GM18498 (cell line): ENCODE measurements around the gene TMEM273.

Experiments used
- ATAC-seq: cut with Tn5 transposase; IDR thresholded peaks from one replicate; pipeline ENCODE4 v1.9.1; 2021; ENCODE audit warnings: mild to moderate bottlenecking, moderate library complexity; ENCODE audit not compliant: unreplicated experiment

The TMEM273 gene, protein sequence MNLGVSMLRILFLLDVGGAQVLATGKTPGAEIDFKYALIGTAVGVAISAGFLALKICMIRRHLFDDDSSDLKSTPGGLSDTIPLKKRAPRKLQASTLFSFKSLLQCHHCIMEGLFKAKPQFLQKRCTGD

DNA sequence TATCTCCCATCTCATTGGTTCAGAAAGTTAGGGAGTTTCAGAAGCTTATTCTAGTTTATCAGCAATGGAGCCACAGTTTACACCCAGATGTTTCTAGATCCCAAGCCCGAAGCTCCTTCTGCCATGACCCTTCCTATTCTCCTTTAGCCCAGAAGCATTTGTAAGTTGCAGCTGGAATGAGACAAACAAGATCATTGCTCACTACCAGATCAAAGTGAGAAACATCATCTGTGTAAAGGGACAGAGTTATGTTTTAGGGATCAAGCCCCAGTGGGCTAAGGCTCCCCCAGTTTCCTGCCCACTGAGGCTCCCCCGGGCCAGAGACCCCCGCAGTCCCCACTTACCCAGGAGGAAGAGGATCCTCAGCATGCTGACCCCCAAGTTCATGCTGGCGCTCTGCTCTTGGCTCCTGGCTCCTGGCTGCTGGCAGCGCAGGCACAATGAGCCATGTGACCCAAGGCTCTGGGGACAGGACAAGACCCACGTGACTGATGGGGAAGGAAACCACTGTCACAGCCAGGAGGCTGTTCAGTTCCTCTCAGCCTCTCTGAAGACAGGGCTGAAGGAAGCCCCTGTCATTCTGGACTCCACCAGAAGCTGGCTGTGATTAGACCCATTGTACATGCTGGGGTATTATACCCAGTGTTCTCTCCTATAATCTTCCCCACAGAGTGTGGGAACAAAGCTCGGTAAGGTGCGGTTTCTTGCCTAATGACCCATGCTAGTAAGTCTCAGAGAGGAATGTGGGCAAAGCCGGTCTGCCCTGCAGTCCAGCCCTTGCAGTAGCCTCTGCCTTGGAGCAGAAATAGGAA lies at the start of gene TMEM273:
Gene TMEM273, minus strand, starts transcription at position 442 of the 812 bp plus-strand sequence. Its CDS starts 55 bp downstream, at position 387.
- ATAC-seq: peak; percentile 70

DNA sequence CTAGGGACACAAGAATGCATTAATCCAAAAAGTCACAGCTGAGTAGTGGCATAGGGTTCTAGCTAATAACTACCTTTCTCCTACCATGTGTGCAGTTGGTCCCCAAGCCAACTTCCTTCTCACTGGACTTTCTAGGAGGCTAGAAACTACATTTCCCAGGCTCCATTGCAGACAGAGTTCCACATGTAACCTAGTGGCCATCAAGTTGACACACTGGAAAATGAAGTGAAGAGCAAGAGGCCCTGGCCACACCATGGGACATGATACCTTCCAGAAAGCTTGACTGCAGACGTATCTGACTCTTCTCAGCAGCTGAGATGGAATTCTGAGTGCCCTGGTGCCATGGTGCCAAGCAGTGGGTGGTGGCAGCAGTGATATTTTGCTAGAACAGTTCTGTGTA lies 49.8 kb upstream of the TMEM273 start:
- ATAC-seq: no peak

DNA sequence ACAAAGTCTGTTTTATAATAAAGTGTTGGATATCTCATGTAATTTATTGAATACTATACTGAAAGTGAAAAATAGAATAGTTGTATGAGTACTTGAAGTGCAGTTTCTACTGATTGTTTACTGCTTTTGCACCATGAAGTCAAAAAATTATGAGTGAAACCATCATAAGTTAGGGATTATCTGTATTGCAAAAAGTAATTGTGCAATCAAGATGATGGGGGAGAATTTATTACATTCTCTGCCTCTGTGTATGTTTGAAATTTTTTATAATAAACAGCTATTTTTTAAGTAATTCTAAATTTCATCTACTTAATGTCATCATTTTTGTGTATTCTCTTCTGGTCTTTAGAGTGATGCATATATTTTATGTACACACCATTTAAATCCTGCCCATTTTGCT lies 47.2 kb upstream of the TMEM273 start:
- ATAC-seq: no peak

DNA sequence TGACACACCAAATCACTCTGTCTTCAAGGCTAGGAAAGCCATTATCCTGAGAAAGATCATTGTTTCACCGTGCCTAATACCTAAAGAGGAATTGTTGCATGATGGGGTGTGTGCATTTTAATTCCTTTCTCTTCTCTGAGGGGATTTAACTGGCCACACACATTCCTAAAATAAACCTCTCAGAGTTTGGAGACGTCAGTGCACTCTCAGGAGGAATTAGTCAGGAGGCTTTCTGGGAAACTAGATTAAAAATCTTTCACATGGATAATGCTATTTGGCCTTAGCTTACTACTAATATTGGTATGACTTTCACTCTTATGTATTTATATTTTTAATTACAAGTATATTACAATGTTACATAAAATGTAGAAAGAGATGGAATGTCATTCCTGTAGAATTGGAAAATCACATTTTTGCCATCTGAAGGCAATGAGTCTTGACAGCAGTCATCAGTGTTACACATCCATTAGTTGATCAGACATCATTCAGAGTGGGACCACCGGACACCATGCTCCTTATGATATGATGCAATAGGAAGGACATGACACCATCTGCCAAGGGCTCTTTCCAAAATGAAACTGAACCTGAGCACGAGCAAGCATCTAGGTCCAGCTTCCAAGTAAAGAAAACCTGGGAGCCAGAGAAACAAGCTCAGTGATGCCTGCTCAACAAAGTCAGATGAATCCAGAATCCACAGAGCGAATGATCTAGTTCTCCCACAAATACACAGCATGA lies 43.1 kb upstream of the TMEM273 start:
- ATAC-seq: no peak

DNA sequence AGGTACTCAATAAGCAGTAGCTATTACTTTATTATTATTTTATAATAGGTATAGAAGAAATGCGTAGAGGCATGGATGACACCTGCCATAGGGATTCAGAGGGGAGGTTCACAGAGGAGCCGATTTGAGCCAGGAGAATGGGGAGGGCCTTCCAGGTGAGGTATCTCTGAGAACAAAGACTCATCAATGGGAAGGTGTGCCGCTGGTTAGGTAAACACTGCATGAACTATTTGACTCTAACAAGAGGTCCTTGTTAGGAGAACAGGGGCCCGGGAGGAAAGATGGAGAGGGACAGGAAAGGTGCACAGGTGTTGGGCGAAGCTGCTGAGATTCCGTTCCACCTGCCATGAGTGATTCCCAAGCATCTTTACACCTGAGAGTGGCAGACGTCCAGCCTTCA lies 41.8 kb upstream of the TMEM273 start:
- ATAC-seq: no peak

DNA sequence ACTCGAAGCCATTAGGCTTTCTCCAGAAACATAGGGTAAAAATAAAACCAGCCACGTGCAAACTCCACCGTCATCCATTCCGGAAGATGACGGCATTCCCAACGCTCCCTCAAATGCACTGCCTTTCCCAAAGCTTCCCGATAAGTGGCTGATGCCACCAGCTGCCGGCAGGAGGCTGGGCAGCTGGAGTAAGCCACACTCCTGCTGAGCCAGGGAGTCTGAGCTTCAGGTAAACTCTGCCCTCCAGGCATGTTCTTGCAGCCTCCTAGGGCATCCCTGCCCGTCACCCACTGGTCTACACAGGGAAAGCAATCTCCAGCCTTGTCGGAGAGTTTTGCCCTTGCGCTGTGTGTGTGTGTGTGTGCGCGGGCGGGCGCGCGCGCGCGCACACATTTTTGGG lies 40.5 kb upstream of the TMEM273 start:
- no peak for ATAC-seq

DNA sequence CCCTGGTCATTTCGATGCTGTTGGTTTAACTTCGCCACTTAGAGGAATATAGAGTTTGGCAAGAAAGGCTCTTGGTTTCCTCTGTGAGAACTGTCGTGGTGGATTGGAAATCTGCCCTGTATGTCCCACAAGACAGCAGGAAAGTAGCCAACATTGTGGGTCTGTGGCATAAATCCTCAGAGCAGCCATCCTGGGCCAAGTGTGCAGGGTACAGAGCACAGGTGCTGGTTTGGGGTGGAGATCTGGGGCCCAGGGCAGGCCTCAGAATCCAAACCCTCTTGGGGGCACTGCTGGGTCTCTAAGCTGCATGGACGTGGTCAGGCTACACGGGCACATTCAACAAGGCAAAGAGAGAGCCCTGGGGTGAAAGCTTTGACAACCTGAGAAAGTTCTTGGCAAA lies 39.2 kb upstream of the TMEM273 start:
- ATAC-seq: no peak

DNA sequence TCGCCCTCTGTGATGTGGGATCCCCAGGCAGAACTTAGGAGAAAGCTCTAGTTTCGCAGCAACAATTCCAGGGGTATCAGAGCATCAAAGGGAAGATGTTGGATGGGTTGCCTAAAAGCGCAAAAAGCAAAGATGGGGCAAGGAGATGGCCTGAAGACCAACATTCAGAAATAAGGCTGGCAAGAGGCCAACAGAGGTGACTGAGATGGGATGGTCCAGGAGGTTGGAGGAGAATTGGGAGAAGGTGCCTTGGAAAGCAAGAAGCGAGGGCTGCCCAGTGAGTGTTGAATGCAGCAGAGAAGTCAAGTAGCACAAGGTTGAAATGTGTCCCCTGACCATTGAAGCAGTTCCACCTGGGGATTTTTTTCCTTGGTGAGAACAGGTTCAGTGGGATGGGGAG lies 38.4 kb upstream of the TMEM273 start:
- no peak for ATAC-seq

DNA sequence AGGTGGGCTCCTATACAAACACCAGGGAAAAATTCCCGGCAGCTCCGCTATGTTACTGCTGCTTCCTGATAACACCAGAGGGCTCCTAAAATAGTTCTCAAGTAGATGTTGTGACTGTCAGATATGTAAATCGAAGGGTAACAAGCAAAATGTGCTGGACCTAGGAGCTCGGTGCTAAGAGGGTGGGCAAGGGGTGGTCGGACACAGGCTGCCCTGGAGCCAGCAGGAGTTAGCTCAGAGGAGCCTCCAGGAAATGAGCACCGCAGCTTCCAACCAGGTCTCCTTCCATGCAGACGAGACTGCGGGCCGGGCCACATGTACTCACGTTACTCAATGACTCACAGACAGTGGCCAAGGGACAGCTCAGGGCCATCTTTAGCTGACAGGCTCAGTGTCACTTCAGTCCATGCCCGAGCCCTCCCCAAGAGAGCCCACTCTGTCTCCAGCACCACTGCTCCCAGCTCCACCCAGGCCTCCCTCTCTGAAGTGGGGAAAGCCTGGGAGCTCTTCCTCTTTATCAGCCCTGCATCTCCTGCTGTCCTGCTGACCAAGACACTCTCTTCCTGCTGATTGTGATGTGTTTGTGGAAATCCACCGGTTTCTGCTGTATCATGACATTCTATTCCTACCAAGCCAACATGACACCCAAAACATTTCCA lies 37.2 kb upstream of the TMEM273 start:
- ATAC-seq: no peak

DNA sequence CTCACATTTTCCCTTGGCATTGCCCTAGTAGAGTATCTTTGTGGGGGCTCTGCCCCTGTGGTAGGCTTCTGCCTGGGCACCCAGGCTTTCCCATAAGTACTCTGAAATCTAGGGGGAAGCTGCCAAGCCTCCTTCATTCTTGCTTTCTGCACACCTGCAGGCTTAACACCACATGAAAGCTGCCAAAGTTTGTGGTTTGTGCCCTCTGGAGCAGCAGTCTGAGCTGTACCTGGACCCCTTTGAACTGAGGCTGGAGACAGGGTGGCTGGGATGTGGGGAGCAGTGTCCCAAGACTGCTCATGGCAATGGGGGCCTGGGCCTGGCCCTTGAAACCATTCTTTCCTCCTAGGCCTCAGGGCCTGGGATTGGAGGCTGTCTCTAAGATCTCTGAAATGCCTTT lies 35.0 kb upstream of the TMEM273 start:
- ATAC-seq: no peak

DNA sequence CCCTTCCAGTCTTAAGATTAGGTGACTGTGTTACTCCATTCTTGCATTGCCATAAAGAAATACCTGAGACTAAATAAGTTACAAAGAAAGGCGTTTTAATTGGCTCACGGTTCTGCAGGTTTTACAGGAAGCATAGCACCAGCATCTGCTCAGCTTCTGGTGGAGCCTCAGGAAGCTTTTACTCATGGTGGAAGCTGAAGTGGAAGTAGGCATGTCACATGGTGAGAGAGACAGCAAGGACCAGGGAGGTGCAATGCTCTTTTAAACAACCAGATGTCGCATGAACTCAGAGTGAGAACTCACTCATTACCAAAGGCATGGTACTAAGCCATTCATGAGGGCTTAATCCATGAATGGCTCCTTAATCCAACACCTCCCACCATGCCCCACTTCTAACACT lies 34.0 kb upstream of the TMEM273 start:
- no peak for ATAC-seq

DNA sequence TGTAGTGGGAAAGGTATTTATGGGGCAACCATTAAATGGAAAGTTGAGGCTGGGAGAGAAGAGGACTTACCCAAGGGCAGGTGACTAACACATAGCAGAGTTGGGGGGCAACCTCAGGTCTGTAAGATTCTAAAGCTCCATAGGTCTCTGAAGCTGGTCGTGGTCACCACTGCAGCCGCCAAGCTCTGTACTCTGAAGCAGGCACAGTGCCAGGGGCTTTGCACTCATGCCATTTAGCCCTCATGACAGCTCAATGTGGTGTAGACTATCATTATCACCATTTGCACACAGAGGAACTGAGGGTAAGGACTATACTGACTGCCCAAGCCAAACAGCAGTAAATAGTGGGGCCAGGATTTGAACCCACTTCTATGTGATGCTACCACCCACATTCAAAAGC lies 32.5 kb upstream of the TMEM273 start:
- no peak for ATAC-seq

DNA sequence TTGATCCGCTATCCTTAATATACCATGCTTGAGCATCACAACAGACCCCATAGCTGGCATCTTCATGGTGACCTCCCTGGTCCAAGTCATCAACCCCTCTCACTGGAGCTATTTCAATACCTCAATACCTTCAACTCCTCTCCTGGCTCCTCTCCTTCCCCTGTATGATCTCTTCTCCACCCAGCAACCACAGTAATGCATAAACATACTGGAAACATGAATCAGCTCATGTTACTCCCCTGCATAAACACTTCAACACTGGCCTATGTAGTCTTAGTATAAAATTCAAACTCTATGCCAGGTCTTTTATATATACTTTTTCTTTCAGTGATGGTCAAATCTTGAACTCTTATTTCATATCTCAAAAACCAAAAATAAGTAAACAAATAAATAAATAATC lies 31.8 kb upstream of the TMEM273 start:
- ATAC-seq: no peak

DNA sequence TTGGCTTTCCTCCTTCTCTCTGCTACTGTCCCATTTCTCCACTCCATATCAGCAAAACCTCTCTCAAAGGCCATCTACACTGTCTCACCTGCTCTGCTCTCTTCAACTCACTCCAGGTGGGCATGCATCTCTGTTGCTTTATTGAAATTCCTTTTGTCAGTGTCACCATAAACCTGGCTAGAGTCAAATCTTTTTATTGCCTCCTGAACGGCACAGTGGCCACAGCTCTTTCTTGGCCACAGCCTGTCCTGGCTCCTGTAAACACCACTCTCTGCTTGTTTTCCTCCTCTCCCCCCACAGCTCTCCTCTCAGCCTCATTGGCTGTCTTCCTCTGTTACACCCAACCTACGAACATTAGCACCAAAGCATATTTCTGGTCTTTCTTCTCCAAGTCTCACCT lies 31.1 kb upstream of the TMEM273 start:
- ATAC-seq: no peak

DNA sequence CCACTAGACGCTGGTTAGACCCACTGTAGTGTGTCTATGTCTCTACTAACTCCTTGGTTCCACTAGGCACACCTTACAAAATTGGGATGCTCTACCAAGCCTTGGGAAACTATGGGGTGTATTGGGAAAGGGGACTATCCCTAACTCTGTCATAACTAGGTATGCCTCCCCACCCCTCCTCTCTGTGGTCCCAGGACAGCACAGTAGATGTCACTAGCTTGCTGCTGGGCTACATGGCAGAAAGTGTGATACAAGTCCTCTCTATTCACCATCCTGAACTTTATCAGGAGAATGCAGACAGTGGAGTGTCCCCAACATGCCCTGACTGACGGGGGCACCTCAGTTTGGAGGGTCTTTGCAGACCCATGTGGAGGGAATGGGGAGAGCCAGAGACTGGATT lies 30.3 kb upstream of the TMEM273 start:
- no peak for ATAC-seq

DNA sequence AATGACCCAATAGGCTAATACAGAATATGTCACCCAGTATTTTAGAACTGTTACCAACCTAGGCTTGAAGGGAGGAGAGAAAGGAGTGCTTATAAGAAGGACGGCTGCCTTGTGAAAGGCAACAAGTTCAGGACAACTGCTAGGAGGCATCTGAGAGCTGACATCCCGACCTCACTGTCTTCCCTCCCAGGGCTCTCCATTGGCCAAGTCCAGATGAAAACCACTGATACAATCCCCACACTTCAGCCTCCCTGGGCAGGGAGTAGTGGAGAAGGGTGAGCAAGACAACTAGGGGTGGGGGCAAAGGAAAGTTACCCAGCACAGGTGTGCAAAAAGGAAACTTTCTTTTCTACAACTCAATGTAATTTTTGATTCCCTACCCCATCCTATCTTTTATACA lies 29.5 kb upstream of the TMEM273 start:
- no peak for ATAC-seq

DNA sequence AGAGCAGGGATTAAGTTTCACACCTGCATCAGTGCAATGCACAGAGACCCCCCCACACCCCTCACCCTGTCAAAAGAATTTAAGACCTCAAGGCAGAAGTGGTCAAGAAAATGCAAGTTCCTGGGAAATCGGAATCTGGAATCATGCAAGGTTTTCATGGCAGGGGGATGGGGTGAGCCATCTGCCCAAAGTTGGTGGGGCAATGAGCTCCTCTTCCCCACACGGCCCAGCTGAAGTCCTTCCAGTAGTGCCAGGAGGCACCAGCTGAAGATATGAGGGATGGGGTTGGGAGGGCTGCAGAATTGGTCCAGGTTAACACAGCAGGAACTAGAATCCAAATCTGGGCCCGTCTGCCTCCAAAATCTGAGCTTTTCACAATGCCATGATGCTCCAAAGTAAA lies 25.0 kb upstream of the TMEM273 start:
- ATAC-seq: no peak

DNA sequence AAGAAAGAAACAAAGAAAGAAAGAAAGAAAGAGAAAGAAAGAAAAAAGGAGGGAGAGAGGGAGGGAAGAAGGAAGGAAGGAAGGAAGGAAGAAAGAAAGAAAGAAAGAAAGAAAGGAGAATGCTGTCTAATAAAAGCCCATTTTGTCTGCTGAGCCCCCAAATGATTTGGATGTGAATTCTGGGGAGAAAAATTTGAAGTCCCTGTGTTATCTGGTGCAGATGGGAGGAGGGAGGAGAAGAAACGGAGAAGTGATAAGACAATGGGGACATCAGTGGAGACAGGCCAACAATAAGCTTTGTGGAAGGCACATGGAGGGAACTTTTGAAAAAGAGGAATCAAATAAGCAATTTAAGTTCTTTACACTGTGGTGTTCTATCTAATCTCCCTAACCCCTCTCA lies 24.6 kb upstream of the TMEM273 start:
- ATAC-seq: no peak

DNA sequence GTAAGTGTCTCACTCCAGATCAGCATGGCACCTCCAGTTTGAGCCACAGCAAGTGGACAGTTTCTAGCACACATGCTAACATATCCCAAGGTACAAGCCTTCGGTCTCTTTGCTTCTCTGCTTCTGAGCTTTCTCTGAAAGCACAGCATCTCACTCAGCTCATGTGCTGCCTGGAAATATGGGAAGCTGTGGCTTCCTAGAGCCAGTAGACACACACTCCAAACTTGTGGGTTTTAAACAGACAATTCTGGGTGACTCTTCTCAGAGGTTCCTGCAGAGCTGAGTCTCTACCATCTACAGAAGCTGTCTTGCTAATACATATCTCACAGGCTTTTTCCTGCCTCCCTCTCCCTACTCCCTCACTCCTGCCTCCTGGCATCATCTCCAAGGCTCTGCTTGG lies 23.9 kb upstream of the TMEM273 start:
- no peak for ATAC-seq

DNA sequence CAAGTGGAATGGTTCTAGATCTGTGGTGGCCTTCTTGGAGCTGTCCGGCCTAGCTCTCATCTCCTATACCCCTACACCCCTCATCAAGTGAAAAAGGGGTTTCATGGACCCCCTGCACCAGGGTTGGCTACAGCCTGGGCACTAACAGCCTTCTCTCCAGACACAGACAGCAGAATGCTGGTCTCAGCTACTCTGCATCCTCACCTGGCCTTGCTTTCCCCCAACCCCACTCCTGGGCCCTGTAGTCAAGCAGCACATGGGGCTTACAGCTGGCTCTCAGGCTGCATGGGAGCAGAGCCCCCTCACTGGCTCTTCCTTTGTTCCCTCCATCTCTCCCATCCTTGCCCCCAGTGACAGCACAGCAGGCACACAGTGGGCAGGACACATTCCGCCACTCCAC lies 20.8 kb upstream of the TMEM273 start:
- ATAC-seq: no peak

DNA sequence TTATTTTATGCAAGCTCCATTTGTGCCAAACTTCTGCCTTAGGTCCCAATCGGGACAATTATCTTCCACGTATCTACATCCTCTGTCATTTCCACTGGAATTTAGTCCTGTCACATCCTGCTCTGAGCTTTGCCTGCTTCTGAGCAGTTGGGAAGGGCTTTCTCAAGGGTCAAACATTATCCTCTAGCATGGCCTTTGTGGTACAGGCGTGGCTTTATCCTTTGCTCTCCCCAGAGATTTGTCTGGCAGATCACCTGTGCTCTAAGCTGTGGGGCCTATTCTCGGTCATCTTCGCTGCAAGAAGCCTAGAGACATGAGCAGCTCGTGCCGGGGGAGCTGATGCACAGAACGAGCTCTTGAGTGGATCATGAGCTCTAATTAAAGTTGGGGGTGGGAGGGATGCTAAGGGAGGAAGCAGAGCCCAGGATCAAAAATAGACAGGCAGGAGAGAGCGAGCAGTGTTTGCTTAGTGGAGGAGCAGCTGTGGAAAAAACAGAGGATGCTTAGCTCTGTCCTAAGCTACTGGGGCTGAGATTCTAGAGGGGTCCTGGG lies 19.8 kb upstream of the TMEM273 start:
- no peak for ATAC-seq
